Activated CD8-positive, alpha-beta T cell treated with anti-CD3 and anti-CD28 coated beads, Interleukin-2, amount 10 ng/mL, durations not matched to agents 7 days and 5 days (primary cell): ENCODE results near the gene CCL23. TPM values are rescaled to one million over a fixed set of nuclear protein-coding genes. Genes with fewer than 3 reads are reported as not detected.

Experiments
- ATAC-seq: fragments of 150-1000 bp; cut with Tn5 transposase; one replicate; pipeline ENCODE4 v1.10.0; 2021; ENCODE audit warnings: moderate library complexity
- CTCF ChIA-PET: fragments of 350-600 bp; sonication (Branson Sonifier 250); formaldehyde crosslinking; loops from one replicate; lab custom pipeline; 2021; ENCODE audit warnings: antibody characterized with exemption; lab: Charles Lee
- POLR2A ChIA-PET: fragments of 350-600 bp; sonication (Branson Sonifier 250); formaldehyde crosslinking; loops from one replicate; lab custom pipeline; 2021; ENCODE audit warnings: antibody characterized with exemption; lab: Charles Lee
- DNase-seq: peaks from one replicate; pipeline ENCODE4 v3.0.0-alpha.2; 2020
- H3K27ac Mint-ChIP-seq: one replicate; pipeline ENCODE4 v1.8.0; 2021; ENCODE audit warnings: mild to moderate bottlenecking, mixed read lengths
- H3K27me3 Mint-ChIP-seq: one replicate; pipeline ENCODE4 v1.8.0; 2021; ENCODE audit warnings: low read depth, mixed read lengths
- H3K36me3 Mint-ChIP-seq: one replicate; pipeline ENCODE4 v1.8.0; 2021; ENCODE audit warnings: low read depth, mixed read lengths
- H3K4me1 Mint-ChIP-seq: one replicate; pipeline ENCODE4 v1.8.0; 2021; ENCODE audit warnings: low read depth, mixed read lengths
- H3K4me3 Mint-ChIP-seq: one replicate; pipeline ENCODE4 v1.8.0; 2021; ENCODE audit warnings: mild to moderate bottlenecking, mixed read lengths
- H3K9me3 Mint-ChIP-seq: one replicate; pipeline ENCODE4 v1.8.0; 2022; ENCODE audit warnings: mixed read lengths; ENCODE audit not compliant: insufficient read depth
- total RNA-seq, 2 experiments: library from RNA; stranded (reverse); gene quantifications; one replicate each; pipeline ENCODE4 v1.2.3, GENCODE V29; 2021

The CCL23 gene
- total RNA-seq, 2 experiments from 2014 or later, result not detected

- Mint-ChIP-seq H3K27me3 (peaks cover 13% of the 10 kb centered on the region), H3K4me3 (no peak overlapping the region), H3K9me3 (no peaks in the 10 kb centered on the region), H3K36me3 (no peaks in the 10 kb centered on the region), H3K4me1 (peaks cover 7% of the 10 kb centered on the region), H3K27ac (no peak overlapping the region)
- POLR2A ChIA-PET, result interaction anchor here (0.6 to 1.0 kb wide), 3 partner anchors 10 to 180 kb away, joined by 3 to 5 read pairs (median 3); no protein-coding TSS in a partner anchor
- ATAC-seq (no peak), DNase-seq (no peak)
- CTCF ChIA-PET, result interaction anchor here (0.6 to 5.2 kb wide), 28 partner anchors 9 to 515 kb away, joined by 3 to 119 read pairs (median 6); partner anchors contain the start of genes CCL16 and LYZL6
These were observed 49.2 kb downstream of the CCL23 start for GRCh38 chr17:35968520-35969054.

GRCh38 chr17:35965272-35965671 lies 52.5 kb downstream of the CCL23 start:
- ChIA-PET POLR2A (no interaction called here), CTCF (interaction anchor here (1.9 to 2.1 kb wide), 3 partner anchors 10 to 184 kb away, joined by 11 to 13 read pairs (median 12); no protein-coding TSS in a partner anchor)
- no peak overlapping the region for H3K27ac Mint-ChIP-seq
- ATAC-seq (no peak), DNase-seq (no peak)
- no peak overlapping the region for H3K4me3 Mint-ChIP-seq
- H3K27me3 Mint-ChIP-seq, result peaks cover 20% of the 10 kb centered on the region
- H3K9me3 Mint-ChIP-seq, result no peaks in the 10 kb centered on the region
- H3K4me1 Mint-ChIP-seq, result peaks cover 7% of the 10 kb centered on the region
- H3K36me3 Mint-ChIP-seq, result no peaks in the 10 kb centered on the region

- ChIA-PET CTCF (interaction anchor here (0.9 to 1.8 kb wide), 4 partner anchors 12 to 185 kb away, joined by 3 to 8 read pairs (median 6); no protein-coding TSS in a partner anchor), POLR2A (no interaction called here)
- H3K27me3 Mint-ChIP-seq, result peaks cover 17% of the 10 kb centered on the region
- no peak for DNase-seq
- H3K4me1 Mint-ChIP-seq, result no peaks in the 10 kb centered on the region
- ATAC-seq, result no peak
- no peak overlapping the region for H3K4me3 Mint-ChIP-seq
- no peaks in the 10 kb centered on the region for H3K9me3 Mint-ChIP-seq
- no peaks in the 10 kb centered on the region for H3K36me3 Mint-ChIP-seq
- no peak overlapping the region for H3K27ac Mint-ChIP-seq
These were observed 54.1 kb downstream of the CCL23 start for GRCh38 chr17:35963663-35964062.

Other genes with a start within 250 kb of the CCL23 start
- not detected for gene MMP28, start 222.3 kb downstream of the CCL23 start, total RNA-seq
- gene TAF15, start 208.5 kb downstream of the CCL23 start, total RNA-seq, result 100 to 1,000 TPM; 336 to 341 TPM
- gene HEATR9, start 149.1 kb downstream of the CCL23 start, total RNA-seq, result 1 to 10 TPM; 1.1 TPM
- 100 to 1,000 TPM; 275 to 301 TPM for gene CCL5, start 137.6 kb downstream of the CCL23 start, total RNA-seq
- gene RDM1, start 87.2 kb downstream of the CCL23 start, total RNA-seq, result 10 to 100 TPM; 13.9 to 14.4 TPM
- gene LYZL6, start 74.3 kb downstream of the CCL23 start, total RNA-seq, result not detected
- not detected for gene CCL16, start 36.5 kb downstream of the CCL23 start, total RNA-seq
- not detected for gene CCL14, start 31.2 kb downstream of the CCL23 start, total RNA-seq
- gene CCL15, start 16.4 kb downstream of the CCL23 start, total RNA-seq, result not detected
- not detected for gene CCL18, start 46.3 kb upstream of the CCL23 start, total RNA-seq
- 1 to 10 TPM; 4.2 to 5.1 TPM for gene CCL3, start 72.2 kb upstream of the CCL23 start, total RNA-seq
- 1 to 10 TPM; 6.5 to 6.7 TPM for gene CCL4, start 85.9 kb upstream of the CCL23 start, total RNA-seq
- gene TBC1D3B, start 158.7 kb upstream of the CCL23 start, total RNA-seq, result 1 to 10 TPM; 6.7 to 8.1 TPM
- gene CCL3L1, start 178.8 kb upstream of the CCL23 start, total RNA-seq, result under 1 TPM; 0.16 to 0.84 TPM
- 1 to 10 TPM; 1.2 to 1.5 TPM for gene CCL4L2, start 193.1 kb upstream of the CCL23 start, total RNA-seq
- gene TBC1D3I, start 246.6 kb upstream of the CCL23 start, total RNA-seq, result under 1 TPM; 0.31 to 0.58 TPM